HepG2 (cell line): Measurements from ENCODE around the gene SPCS2. TPM values are rescaled to one million over a fixed set of nuclear protein-coding genes. Genes with fewer than 3 reads are reported as not detected.
A peak's percentile ranks its signal among the peaks of the same experiment; 100 is the strongest.

Source experiments
- ATAC-seq: fragments of 200-7000 bp; cut with Tn5 transposase; 3 replicates; pipeline ENCODE4 v1.9.1; 2020; ENCODE audit warnings: mild to moderate bottlenecking, moderate library complexity
- BruUV-seq: library from RNA; stranded (reverse); fragments of 400-500 nt; replicated peaks from 2 replicates; lab custom pipeline; 2021; lab: Mats Ljungman, UMichigan
- CTCF ChIA-PET: fragments of 300-600 bp; formaldehyde crosslinking; extraction: SDS; loops from one replicate; lab custom pipeline; 2021; ENCODE audit warnings: low total read pairs, inconsistent platforms, low intra/inter-chr PET ratio; lab: Yijun Ruan, JAX
- POLR2A ChIA-PET: fragments of 350-600 bp; sonication (Branson Sonifier 250); formaldehyde crosslinking; loops from one replicate; lab custom pipeline; 2020; ENCODE audit warnings: antibody characterized with exemption, inconsistent platforms; lab: Yijun Ruan, JAX
- DNase-seq: peaks from one replicate; pipeline ENCODE4 v3.0.0-alpha.2; 2015; ENCODE audit warnings: low spot score
- FAIRE-seq: peaks from 3 replicates; lab custom pipeline; 2011; peaks lifted over from hg19 to GRCh38; lab: Jason Lieb, UNC
- H2AFZ ChIP-seq: one replicate; pipeline ENCODE4 v1.6.1; 2011; ENCODE audit warnings: low read length, inconsistent platforms
- H3K27ac ChIP-seq: fragments of 300-600 bp; 3 replicates; pipeline ENCODE4 v1.8.0; 2011; ENCODE audit warnings: mixed run types, mild to moderate bottlenecking, mixed read lengths, low read length, inconsistent platforms; ENCODE audit not compliant: insufficient read depth; ENCODE audit errors: extremely low read length
- H3K27me3 ChIP-seq, 2 experiments: fragments of 200-600 bp in 1 of 2; 2 replicates in 1 of 2; 3 replicates in 1 of 2; pipeline versions ENCODE4 v1.6.0 to v1.8.0; 2011; ENCODE audit warnings: low read length in 2 of 2, mild to moderate bottlenecking in 2 of 2, moderate library complexity in 2 of 2, inconsistent platforms in 1 of 2; ENCODE audit not compliant: insufficient read depth in 2 of 2, control insufficient read depth in 1 of 2
- H3K36me3 ChIP-seq, 2 experiments: fragments of 200-600 bp in 1 of 2; replicated peaks in 1 of 2; 2 replicates in 1 of 2; 3 replicates in 1 of 2; pipeline versions ENCODE4 v1.5.1 to v1.8.0; 2011; ENCODE audit warnings: low read length in 2 of 2, inconsistent platforms in 1 of 2; ENCODE audit not compliant: insufficient read depth in 2 of 2, control insufficient read depth in 1 of 2
- H3K4me1 ChIP-seq: 2 replicates; pipeline ENCODE4 v1.5.1; 2012; ENCODE audit warnings: low read length, inconsistent platforms; ENCODE audit not compliant: insufficient read depth
- H3K4me2 ChIP-seq: 2 replicates; pipeline ENCODE4 v1.6.0; 2011; ENCODE audit warnings: low read depth, low read length, inconsistent platforms
- H3K4me3 ChIP-seq, 3 experiments: fragments of 200-600 bp in 1 of 3; sonication (generic), shearing (Covaris generic) in 1 of 3; replicated peaks in 1 of 3; 2 replicates each; pipeline ENCODE4 v1.5.1; 2011 to 2016; ENCODE audit warnings: low read length in 3 of 3, inconsistent platforms in 2 of 3, low read depth in 2 of 3, mild to moderate bottlenecking in 2 of 3, control low read depth in 1 of 3, mixed read lengths in 1 of 3; ENCODE audit not compliant: insufficient read depth in 1 of 3
- H3K79me2 ChIP-seq: one replicate; pipeline ENCODE4 v1.6.1; 2011; ENCODE audit warnings: low read length, inconsistent platforms; ENCODE audit not compliant: insufficient read depth
- H3K9ac ChIP-seq: 2 replicates; pipeline ENCODE4 v1.6.0; 2011; ENCODE audit warnings: mild to moderate bottlenecking, low read depth, low read length, inconsistent platforms; ENCODE audit not compliant: insufficient read depth
- H3K9me3 ChIP-seq: 2 replicates; pipeline ENCODE4 v1.5.1; 2012; ENCODE audit warnings: mild to moderate bottlenecking, low read length
- H4K20me1 ChIP-seq: 2 replicates; pipeline ENCODE4 v1.6.0; 2011; ENCODE audit warnings: inconsistent platforms, mild to moderate bottlenecking, low read length, moderate library complexity; ENCODE audit not compliant: insufficient read depth
- MAFK ChIP-seq, 2 experiments: IDR thresholded peaks in 1 of 2; conservative IDR thresholded peaks in 1 of 2; 2 replicates each; pipeline ENCODE4 v1.6.1; 2011; ENCODE audit warnings: improper control_type of control experiment in 2 of 2, low read length in 2 of 2
- MAZ ChIP-seq, 2 experiments: sonication (generic) in 1 of 2; formaldehyde crosslinking in 1 of 2; IDR thresholded peaks; 2 replicates each; pipeline versions ENCODE4 v1.5.0 to v1.6.1; 2012 to 2020; ENCODE audit warnings: low read depth in 2 of 2, mild to moderate bottlenecking in 2 of 2, borderline replicate concordance in 1 of 2, improper control_type of control experiment in 1 of 2, low read length in 1 of 2, missing genetic modification reagents in 1 of 2, moderate library complexity in 1 of 2
- ZNF256 ChIP-seq: sonication (generic); formaldehyde crosslinking; conservative IDR thresholded peaks from 2 replicates; pipeline ENCODE4 v1.4.0; 2020; ENCODE audit warnings: missing genetic modification reagents
- ZNF768 ChIP-seq: sonication (generic); formaldehyde crosslinking; IDR thresholded peaks from 2 replicates; pipeline ENCODE4 v1.4.0; 2020; ENCODE audit warnings: missing genetic modification reagents
- ZSCAN30 ChIP-seq: sonication (generic); formaldehyde crosslinking; IDR thresholded peaks from 2 replicates; pipeline ENCODE4 v1.5.0; 2020; ENCODE audit warnings: mild to moderate bottlenecking, missing genetic modification reagents
- WGBS: methylation state at CpG from one replicate; pipeline ENCODE4 v1.1.6; 2017; ENCODE audit warnings: low lambda C conversion rate; 5-methylcytosine and 5-hydroxymethylcytosine counted together
- in situ Hi-C: cut with HindIII; loops from 2 replicates; pipeline ENCODE4 v1.10.0; 2017; ENCODE audit warnings: low pct_unique_long_range_greater_than_20kb; ENCODE audit not compliant: extremely low pct_ligation_motif_present
- intact Hi-C: fragments of 100-400 bp; cut with micrococcal nuclease; formaldehyde crosslinking; loops from one replicate; pipeline ENCODE4 v1.10.0; 2022; ENCODE audit not compliant: unreplicated experiment
- polyA plus RNA-seq, 8 experiments: library from polyadenylated mRNA; depleted of rRNA in 3 of 8; stranded (reverse) in 7 of 8; unstranded in 1 of 8; fragments of >200 nt; fragmentation: Illumina TruSeq in 4 of 8; extraction: Trizol in 4 of 8; gene quantifications; 2 replicates each; pipeline versions ENCODE4 v1.2.1 to v1.2.3, GENCODE V29; 2011 to 2016; ENCODE audit warnings: low read depth in 4 of 8, missing spikeins in 1 of 8, mixed read lengths in 1 of 8; ENCODE audit not compliant: insufficient read depth in 1 of 8
- total RNA-seq, 5 experiments: library from RNA; depleted of rRNA; stranded (reverse); fragments of >200 nt; fragmentation: Illumina TruSeq; extraction: Trizol; gene quantifications; 2 replicates each; pipeline ENCODE4 v1.2.3, GENCODE V29; 2016; ENCODE audit warnings: low read depth in 1 of 5

SPCS2 gene
- total and polyA plus RNA-seq, 2 of the 13 experiments (the other 11 are each of a cell fraction or from before 2014, with no cell fraction given), result 87.3 to 142 TPM

- ChIA-PET CTCF (no interaction called here), POLR2A (no interaction called here)
- FAIRE-seq (no peak), DNase-seq (no peak), ATAC-seq (no peak)
- Histone ChIP-seq H3K9me3 (no peaks in the 10 kb centered on the region), H3K4me1 (peaks cover 5% of the 10 kb centered on the region; the same call in 1 of the 2 replicates), H3K9ac (no peak overlapping the region), H3K4me2 (no peak overlapping the region), H2AFZ (no peak overlapping the region), H3K4me3 (no peak overlapping the region), H3K79me2 (no peaks in the 10 kb centered on the region), H3K36me3 (peaks cover 6 to 41% of the 10 kb centered on the region in 2 experiments; a peak in 4 of 5 replicates), H3K27me3 (no peaks in the 10 kb centered on the region), H4K20me1 (no peaks in the 10 kb centered on the region), H3K27ac (no peak overlapping the region)
- 77% methylated on average over 4 of the region's 4 CpGs for WGBS
- no TSS peak for BruUV-seq
- intact Hi-C loops (no loop called here), in situ Hi-C loops (no loop called here)
- TF ChIP-seq ZNF256 (CRISPR knock-in tag) (no peak), ZNF768 (CRISPR knock-in tag) (peak; percentile 81), ZSCAN30 (CRISPR knock-in tag) (no peak)
These were observed 39.3 kb upstream of the SPCS2 start for GRCh38 chr11:74909812-74910211.

GRCh38 chr11:74923125-74923524, 25.9 kb upstream of the SPCS2 start:
- Histone ChIP-seq H4K20me1 (no peaks in the 10 kb centered on the region), H3K9me3 (no peaks in the 10 kb centered on the region), H2AFZ (no peak overlapping the region), H3K4me1 (peaks cover 17% of the 10 kb centered on the region), H3K4me2 (no peak overlapping the region), H3K9ac (no peak overlapping the region), H3K36me3 (peaks cover 10 to 35% of the 10 kb centered on the region in 2 experiments; a peak in 4 of 5 replicates), H3K27me3 (no peaks in the 10 kb centered on the region), H3K79me2 (no peaks in the 10 kb centered on the region), H3K4me3 (no peak overlapping the region), H3K27ac (no peak overlapping the region)
- ATAC-seq (no peak), FAIRE-seq (no peak), DNase-seq (no peak)
- TF ChIP-seq MAZ (IDR thresholded peaks at IDR 0.05; ENCODE audit: borderline replicate concordance, low read depth, low read length), result no peak
- no peak for TF ChIP-seq MAZ (CRISPR knock-in tag; IDR thresholded peaks at IDR 0.05; ENCODE audit: low read depth)
- TF ChIP-seq MAFK (conservative IDR thresholded peaks at IDR 0.05 in 1 of 2, IDR thresholded peaks at IDR 0.05 in 1 of 2; ENCODE audit: low read length in 2 of 2), result 0 out of 4 replicates have a peak, but pooled peaks of 1 of the 2 experiments have one; percentile 9
- intact Hi-C loops, result no loop called here
- in situ Hi-C loops, result no loop called here
- CTCF ChIA-PET, result no interaction called here
- POLR2A ChIA-PET, result no interaction called here
- BruUV-seq, result no TSS peak
